Measurements from ENCODE around the gene HRC.
"Not testable (repeated sequence)": the region's sequence is repeated elsewhere in the genome, so short reads cannot be mapped to it uniquely, and the experiment has no call there.

HRC gene

GRCh38 chr19:49161987-49162386 is 6.8 kb upstream of the HRC start:
- no peak for DNase-seq (ENCODE audit: low read depth)
- no peak overlapping the region for H3K4me3 ChIP-seq (ENCODE audit: low read depth, low read length)

- no peak overlapping the region for H3K4me3 ChIP-seq (ENCODE audit: low read depth, low read length)
These were observed 5.4 kb upstream of the HRC start for GRCh38 chr19:49160450-49161189.

GRCh38 chr19:49157445-49158224 is 2.4 kb upstream of the HRC start, which contains the start of gene TRPM4:
TSS of gene TRPM4 (plus strand) at chr19:49157792. CDS start at chr19:49157867, 75 bp downstream.
- no peak for DNase-seq (ENCODE audit: low read depth)
- H3K4me3 ChIP-seq (ENCODE audit: low read depth, low read length) = peak within 1 kb of the TSS; percentile 89

More at GRCh38 chr19:49160450-49161189, 5.4 kb upstream of the HRC start:
- no peak for DNase-seq (ENCODE audit: low read depth)

GRCh38 chr19:49155820-49156346 is 687 bp upstream of the HRC start:
- DNase-seq (ENCODE audit: low read depth) = no peak
- H3K4me3 ChIP-seq (ENCODE audit: low read depth, low read length) = no peak overlapping the region

- H3K4me3 ChIP-seq (ENCODE audit: low read depth, low read length) = no peak overlapping the region
- DNase-seq (ENCODE audit: low read depth) = no peak
These were observed 917 bp downstream of the HRC start for GRCh38 chr19:49154279-49154678.

GRCh38 chr19:49153167-49153809 is 1.9 kb downstream of the HRC start:
- DNase-seq (ENCODE audit: low read depth) = no peak
- H3K4me3 ChIP-seq (ENCODE audit: low read depth, low read length) = no peak overlapping the region

GRCh38 chr19:49152119-49152550 is 3.1 kb downstream of the HRC start:
- H3K4me3 ChIP-seq (ENCODE audit: low read depth, low read length) = no peak overlapping the region
- DNase-seq (ENCODE audit: low read depth) = no peak

- DNase-seq (ENCODE audit: low read depth) = no peak
- peak overlapping the region; percentile 92 for H3K4me3 ChIP-seq (ENCODE audit: low read depth, low read length)
These were observed 3.7 kb downstream of the HRC start for GRCh38 chr19:49151267-49152118.

- no peak for DNase-seq (ENCODE audit: low read depth)
- H3K4me3 ChIP-seq (ENCODE audit: low read depth, low read length) = peak overlapping the region; percentile 92
These were observed 4.3 kb downstream of the HRC start for GRCh38 chr19:49150944-49151243.

GRCh38 chr19:49150106-49150943 is 4.9 kb downstream of the HRC start:
- peak; percentile 52 for DNase-seq (ENCODE audit: low read depth)
- peak overlapping the region; percentile 92 for H3K4me3 ChIP-seq (ENCODE audit: low read depth, low read length)

GRCh38 chr19:49149652-49150105 is 5.5 kb downstream of the HRC start:
- DNase-seq (ENCODE audit: low read depth) = peak; percentile 59
- H3K4me3 ChIP-seq (ENCODE audit: low read depth, low read length) = peak overlapping the region; percentile 92

GRCh38 chr19:49148784-49149651 is 6.2 kb downstream of the HRC start:
- DNase-seq (ENCODE audit: low read depth) = peak; percentile 67
- peak overlapping the region; percentile 92 for H3K4me3 ChIP-seq (ENCODE audit: low read depth, low read length)

- H3K4me3 ChIP-seq (ENCODE audit: low read depth, low read length) = no peak overlapping the region
- no peak for DNase-seq (ENCODE audit: low read depth)
These were observed 7.0 kb downstream of the HRC start for GRCh38 chr19:49148044-49148682.

- DNase-seq (ENCODE audit: low read depth); H3K4me3 ChIP-seq (ENCODE audit: low read depth, low read length): not testable (repeated sequence)
These were observed 8.8 kb downstream of the HRC start for GRCh38 chr19:49146408-49146770.

GRCh38 chr19:49145573-49146407 is 9.4 kb downstream of the HRC start:
- DNase-seq (ENCODE audit: low read depth) = peak; percentile 62
- peak overlapping the region; percentile 31 for H3K4me3 ChIP-seq (ENCODE audit: low read depth, low read length)

- H3K4me3 ChIP-seq (ENCODE audit: low read depth, low read length) = peak overlapping the region; percentile 82
These were observed 12.3 kb downstream of the HRC start for GRCh38 chr19:49142866-49143335.

More at GRCh38 chr19:49142866-49143335, 12.3 kb downstream of the HRC start:
- DNase-seq (ENCODE audit: low read depth) = peak; percentile 70
